NCI-H2081 treated with DMSO at 0.1 percent for 48 hours (cell line): ENCODE results near the gene ZBED5.

Source experiments
- DNase-seq: peaks from one replicate; lab custom pipeline; 2025; lab: John Stamatoyannopoulos, UW

Gene ZBED5

GRCh38 chr11:10878408-10879214 is 20.8 kb upstream of the ZBED5 start:
- DNase-seq, result no peak

- no peak for DNase-seq
These were observed 18.3 kb upstream of the ZBED5 start for GRCh38 chr11:10876158-10876557.

- DNase-seq, result no peak
These were observed 17.7 kb upstream of the ZBED5 start for GRCh38 chr11:10875430-10876021.

- DNase-seq, result no peak
These were observed 14.2 kb upstream of the ZBED5 start for GRCh38 chr11:10872097-10872496.

- no peak for DNase-seq
These were observed 10.5 kb upstream of the ZBED5 start for GRCh38 chr11:10868352-10868751.

- DNase-seq, result no peak
These were observed 9.1 kb upstream of the ZBED5 start for GRCh38 chr11:10866893-10867331.

- DNase-seq, result no peak
These were observed 8.0 kb upstream of the ZBED5 start for GRCh38 chr11:10865837-10866270.

GRCh38 chr11:10864688-10865087 is 6.8 kb upstream of the ZBED5 start:
- no peak for DNase-seq

GRCh38 chr11:10862446-10862845 is 4.6 kb upstream of the ZBED5 start:
- no peak for DNase-seq

GRCh38 chr11:10861799-10862198 is 3.9 kb upstream of the ZBED5 start:
- DNase-seq, result no peak

GRCh38 chr11:10861047-10861446 is 3.2 kb upstream of the ZBED5 start:
- no peak for DNase-seq

GRCh38 chr11:10858439-10859325 is 829 bp upstream of the ZBED5 start:
- no peak for DNase-seq

GRCh38 chr11:10857459-10857708 is 469 bp downstream of the ZBED5 start:
- DNase-seq, result no peak

- DNase-seq, result no peak
These were observed 979 bp downstream of the ZBED5 start for GRCh38 chr11:10856689-10857458.

- DNase-seq, result no peak
These were observed 2.6 kb downstream of the ZBED5 start for GRCh38 chr11:10855295-10855694.

GRCh38 chr11:10847960-10848860 is 9.6 kb downstream of the ZBED5 start:
- no peak for DNase-seq

- DNase-seq, result no peak
These were observed 11.2 kb downstream of the ZBED5 start for GRCh38 chr11:10846660-10847059.

GRCh38 chr11:10845589-10845988 is 12.3 kb downstream of the ZBED5 start:
- no peak for DNase-seq

- no peak for DNase-seq
These were observed 13.1 kb downstream of the ZBED5 start for GRCh38 chr11:10844796-10845195.

GRCh38 chr11:10844356-10844755 is 13.5 kb downstream of the ZBED5 start:
- DNase-seq, result no peak

GRCh38 chr11:10838881-10839280 is 19.0 kb downstream of the ZBED5 start:
- no peak for DNase-seq
